Effector CD8-positive, alpha-beta T cell (primary cell): ENCODE data around the gene GSTA5.
"Not testable (repeated sequence)": the region's sequence is repeated elsewhere in the genome, so short reads cannot be mapped to it uniquely, and the experiment has no call there.

Source experiments
- DNase-seq: peaks from one replicate; lab custom pipeline; 2025; lab: John Stamatoyannopoulos, UW

GSTA5 gene

DNA sequence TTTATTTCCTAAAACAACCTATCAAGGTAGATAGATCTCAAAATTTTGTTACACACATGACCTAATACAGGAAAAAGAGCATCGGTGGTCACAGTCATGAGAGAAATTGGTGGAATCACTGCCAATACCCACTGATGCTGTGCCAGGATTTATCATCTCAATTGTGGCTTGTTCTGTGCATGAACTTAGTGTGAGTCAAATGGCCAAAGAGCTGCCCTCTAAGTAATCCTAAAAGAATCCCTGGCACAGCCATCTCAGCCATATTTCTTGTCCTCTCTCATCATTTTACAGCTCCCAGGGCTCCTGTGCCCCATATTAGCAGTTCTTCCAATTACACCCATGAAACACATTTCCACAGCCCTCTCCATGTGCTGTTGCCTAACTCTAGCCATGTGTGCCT is 6.1 kb downstream of the GSTA5 start:
- DNase-seq = no peak

DNA sequence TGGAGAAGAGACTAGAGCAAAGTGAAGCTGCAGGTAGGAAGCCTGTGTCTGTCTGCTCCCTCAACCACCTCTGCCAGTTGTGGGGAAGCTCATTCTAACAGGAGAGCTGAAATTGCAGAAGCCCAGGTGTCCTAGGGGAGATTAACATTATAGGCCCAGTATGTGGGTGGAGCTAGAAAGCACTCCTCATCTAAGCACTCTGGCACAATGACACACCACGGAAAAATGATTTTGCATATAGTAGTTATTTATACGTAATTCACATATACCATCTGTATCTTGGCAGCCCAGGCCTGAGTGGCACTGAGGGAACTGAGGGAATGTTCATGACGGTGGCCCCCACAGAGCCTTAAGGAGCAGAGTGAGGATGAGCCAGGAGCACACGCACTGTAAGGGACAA is 9.7 kb downstream of the GSTA5 start:
- not testable (repeated sequence) for DNase-seq

DNA sequence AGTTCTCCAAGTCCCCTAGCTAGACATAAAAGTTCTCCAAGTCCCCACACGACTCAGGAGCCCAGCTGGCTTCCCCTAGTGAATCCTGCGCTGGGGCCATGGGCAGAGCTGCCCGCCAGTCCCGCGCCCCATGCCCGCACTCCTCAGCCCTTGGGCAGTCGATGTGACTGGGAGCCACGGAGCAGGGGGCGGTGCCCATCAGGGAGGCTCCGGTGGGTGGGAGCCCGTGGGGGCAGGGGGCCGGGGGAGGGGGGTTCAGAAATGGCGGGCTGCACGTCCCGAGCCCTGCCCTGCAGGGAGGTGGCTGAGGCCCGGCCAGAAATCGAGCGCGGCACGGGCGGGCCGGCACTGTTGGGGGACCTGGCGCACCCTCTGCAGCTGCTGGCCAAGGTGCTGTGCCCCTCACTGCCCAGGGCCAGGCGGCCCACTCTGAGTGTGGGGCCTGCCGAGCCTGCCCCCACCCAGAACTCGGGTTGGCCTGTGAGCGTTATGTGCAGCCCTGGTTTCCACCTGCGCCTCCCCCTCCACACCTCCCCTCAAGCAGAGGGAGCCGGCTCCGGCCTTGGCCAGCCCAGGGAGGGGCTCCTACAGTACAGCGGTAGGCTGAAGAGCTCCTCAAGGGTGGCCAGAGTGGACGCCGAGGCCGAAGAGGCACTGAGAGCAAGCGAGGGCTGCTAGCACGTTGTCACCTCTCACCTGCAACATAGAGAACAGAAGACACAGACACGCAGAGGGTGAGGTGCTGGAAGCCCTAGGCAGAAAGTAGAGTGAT is 11.4 kb downstream of the GSTA5 start:
- no peak for DNase-seq

DNA sequence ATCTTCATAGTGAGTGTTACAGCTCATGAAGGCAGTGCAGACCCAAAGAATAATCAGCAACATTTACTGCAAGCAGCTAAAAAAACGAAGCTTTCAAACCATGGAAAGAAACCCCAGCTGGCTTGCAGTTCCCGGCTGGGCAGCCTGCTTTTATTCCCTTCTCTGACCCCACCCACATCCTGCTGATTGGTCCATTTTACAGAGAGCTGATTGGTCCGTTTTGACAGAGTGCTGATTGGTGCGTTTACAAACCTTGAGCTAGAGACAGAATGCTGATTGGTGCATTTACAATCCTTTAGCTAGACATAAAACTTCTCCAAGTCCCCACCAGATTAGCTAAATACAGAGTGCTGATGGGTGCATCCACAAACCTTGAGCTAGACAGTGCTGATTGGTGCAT is 12.0 kb downstream of the GSTA5 start:
- not testable (repeated sequence) for DNase-seq

DNA sequence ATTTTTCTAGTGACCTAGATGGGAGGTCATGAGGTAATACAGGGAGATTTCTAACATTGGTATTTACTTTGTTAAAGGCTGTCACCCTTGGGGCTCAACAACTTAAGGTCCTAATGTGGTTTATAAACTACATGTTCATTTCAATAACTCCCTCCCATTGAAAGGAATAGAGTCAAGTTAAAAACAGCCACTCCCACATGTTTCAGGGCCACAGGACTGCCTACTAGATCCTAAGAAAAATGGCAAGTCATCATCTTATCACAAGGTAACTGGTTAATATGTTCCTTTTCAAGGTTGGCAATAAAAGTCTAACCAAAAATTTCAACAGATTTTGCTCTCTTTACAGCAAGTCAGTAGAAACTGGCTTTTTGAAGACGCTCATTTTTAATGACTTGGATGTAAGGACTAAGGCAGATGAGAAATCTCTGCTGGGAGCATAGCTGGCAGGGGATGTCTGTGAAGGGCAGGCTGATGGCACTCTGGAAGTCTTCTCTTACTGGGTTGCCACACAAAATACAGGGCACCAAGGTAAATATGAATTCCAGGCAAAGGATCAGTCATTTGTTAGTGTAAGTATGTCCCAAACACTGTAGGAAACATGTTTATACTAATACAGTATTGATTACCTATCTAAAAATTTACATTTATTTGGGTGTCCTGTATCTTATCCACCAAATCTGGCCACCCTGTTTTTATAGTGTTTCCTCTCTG is 13.4 kb downstream of the GSTA5 start:
- not testable (repeated sequence) for DNase-seq

DNA sequence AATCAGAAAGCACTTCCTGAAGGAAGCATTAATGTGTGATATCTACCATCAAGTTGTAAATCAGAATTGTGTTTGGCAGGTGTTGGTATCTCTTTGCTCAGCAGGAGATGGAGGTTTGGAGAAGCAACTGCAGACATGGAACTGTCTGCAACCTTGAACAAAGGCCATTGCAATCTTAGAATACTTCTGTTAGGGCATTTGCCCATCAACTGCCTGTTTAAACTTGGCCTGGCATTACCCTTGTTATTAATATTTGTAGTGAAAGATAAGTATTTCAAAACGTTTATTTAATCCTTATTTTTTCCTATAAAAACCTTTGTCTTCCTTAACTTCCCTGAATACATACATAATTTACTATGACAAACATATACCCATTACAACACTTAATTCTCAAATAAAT is 14.1 kb downstream of the GSTA5 start:
- no peak for DNase-seq

DNA sequence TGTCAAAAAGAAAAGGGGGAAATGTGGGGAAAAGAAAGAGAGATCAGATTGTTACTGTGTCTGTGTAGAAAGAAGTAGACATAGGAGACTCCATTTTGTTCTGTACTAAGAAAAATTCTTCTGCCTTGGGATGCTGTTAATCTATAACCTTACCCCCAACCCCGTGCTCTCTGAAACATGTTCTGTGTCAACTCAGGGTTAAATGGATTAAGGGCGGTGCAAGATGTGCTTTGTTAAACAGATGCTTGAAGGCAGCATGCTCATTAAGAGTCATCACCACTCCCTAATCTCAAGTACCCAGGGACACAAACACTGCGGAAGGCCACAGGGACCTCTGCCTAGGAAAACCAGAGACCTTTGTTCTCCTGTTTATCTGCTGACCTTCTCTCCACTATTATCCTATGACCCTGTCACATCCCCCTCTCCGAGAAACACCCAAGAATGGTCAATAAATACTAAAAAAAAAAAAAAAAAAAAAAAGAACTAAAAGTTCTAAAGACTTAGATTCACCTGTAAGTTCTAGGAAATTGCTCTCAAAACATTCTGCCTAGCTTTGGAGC is 14.6 kb downstream of the GSTA5 start:
- DNase-seq = not testable (repeated sequence)

DNA sequence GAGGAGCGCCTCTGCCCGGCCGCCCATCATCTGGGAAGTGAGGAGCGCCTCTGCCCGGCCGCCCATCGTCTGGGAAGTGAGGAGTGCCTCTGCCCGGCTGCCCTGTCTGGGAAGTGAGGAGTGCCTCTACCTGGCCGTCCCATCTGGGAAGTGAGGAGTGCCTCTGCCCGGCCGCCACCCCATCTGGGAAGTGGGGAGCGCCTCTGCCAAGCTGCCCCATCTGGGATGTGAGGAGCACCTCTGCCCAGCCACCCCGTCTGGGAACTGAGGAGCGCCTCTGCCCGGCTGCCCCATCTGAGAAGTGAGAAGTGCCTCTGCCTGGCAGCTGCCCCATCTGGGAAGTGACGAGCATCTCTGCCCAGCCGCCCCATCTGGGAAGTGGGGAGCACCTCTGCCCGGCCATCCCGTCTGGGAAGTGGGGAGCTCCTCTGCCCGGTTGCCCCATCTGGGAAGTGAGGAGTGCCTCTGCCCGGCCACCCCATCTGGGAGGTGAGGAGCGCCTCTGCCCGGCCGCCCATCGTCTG is 15.3 kb downstream of the GSTA5 start:
- DNase-seq = not testable (repeated sequence)

DNA sequence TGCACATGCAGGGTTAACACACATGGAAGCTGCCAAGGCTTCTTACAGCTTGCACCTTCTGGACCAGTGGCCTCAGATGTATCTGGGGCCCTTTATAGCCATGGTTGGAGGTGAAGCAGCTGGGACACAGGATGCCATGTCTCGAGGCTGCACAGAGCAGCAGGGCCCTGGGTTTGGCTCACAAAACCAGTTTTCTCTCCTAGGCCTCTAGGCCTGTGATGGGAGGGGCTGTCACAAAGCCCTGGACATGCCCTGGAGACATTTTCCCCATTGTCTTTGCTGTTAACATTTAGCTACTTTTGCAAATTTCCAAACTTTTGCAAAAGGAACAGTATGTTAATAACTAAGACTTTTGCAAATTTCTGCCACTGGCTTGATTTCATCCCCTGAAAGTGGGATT is 18.8 kb downstream of the GSTA5 start:
- no peak for DNase-seq

DNA sequence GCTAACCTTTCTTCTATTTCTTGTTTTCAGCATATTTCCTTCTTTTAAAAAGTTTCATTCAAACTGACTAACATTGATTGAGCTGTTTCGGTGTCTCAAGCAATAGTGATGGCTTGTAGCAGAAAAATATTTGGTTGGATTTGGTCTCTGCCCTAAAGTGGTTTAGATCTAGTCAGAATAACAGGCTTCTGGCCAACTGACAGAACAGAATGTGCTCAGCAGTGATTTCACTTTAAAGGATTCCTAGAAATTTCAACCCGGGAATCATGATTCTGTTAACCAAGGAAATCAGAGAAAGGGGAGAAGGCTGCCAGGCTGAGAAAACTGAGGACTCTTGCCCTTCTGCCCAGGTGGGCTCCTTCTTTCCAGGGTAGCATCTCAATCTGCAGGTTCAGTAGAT is 20.4 kb downstream of the GSTA5 start:
- DNase-seq = no peak

DNA sequence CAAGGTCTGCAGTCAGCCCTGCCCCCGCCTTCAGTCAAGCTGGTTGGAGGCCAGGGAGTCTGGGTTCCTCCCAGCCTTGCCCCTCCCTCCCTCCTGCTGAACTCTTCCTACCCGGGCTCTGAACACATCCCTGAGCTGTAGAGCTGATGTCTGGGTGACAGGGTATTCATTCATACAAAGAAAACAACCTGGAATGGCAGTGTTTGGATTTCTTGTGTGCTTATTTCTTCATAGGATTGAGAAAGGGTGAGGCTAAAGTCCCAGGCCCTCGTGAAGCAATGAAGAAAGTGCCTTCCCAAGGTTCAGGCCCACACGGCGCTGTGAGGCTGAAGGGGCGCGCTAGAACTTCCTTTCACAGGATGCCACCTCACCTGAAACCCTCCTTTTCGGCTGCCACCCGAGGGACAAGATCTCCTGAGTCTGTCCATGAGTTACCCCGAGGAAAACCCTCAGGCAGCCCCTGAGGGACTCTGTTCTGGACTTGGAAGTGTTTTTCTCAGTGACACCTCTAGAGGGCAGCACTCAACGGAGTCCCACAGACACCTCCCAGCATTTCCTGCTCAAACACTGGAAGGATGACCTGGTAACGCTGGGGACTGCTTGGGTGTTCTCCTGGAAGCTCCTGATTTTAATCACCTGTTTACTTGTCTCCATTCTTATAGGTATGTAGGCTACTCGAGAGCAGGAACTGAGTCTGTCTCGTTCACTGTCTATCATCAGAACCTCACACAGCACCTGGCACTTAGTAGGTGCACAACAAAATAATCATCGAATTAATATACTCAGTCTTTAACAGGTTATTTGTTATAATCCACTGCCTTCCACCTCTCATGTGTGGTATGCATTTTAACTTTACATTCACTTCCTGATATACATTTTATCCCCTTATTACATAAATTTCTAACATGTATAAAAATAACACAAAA is 25.2 kb downstream of the GSTA5 start:
- peak; percentile 5 for DNase-seq

DNA sequence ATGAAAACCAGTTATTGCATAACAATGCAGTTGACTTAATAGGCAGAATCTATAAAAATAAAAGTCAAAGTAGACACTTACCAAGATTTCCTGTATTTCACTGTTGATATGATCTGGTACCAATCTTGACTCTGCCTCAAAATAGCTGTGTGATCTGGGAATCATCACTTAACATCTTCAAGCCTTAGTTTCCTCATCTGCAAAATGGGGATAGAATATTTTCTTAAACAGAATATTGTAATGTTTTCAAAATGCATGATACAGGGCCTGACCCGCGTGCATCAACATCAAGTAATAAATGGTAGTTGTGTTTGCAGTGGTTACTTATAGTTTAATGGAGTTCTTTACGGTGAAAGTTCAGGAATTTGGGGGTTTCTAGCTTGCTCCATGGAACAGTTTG is 26.1 kb downstream of the GSTA5 start:
- not testable (repeated sequence) for DNase-seq

DNA sequence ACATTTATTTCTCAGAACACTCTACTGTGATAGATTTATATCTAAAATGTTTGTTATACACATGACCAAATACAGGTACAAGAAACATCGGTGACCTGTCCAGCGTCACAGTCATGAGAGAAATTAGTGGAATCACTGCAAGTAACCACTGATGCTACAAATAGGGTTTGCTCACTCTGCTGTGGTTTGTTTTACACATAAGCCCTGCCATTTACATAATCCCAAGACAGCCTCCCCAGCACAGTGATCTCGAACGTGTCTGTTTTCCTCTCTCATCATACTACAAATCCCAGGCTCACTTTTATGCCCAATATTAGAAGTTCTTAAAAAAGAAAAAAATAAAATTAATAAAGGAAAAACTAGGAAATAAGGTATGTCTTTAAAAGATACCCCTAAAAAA is 30.8 kb downstream of the GSTA5 start:
- not testable (repeated sequence) for DNase-seq

DNA sequence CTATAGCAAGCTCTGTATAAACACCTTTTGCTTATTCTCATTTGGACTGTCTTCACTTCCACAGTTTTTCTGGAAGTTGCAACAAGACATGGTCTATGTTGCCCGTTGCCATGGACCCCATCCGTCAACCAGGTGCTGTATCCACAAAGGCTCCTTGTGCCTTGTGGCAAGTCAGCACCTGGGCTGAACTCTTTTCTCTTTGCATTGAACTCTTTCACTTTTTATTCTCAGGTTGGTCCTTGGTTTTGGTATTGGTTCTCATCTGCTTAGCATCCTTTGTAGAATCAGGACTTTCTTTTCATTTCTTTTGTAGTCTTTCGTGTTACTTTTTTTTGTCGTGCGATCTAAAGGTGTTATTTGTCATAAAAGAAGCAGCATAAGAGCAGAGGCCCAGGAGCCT is 32.0 kb downstream of the GSTA5 start:
- DNase-seq = no peak

DNA sequence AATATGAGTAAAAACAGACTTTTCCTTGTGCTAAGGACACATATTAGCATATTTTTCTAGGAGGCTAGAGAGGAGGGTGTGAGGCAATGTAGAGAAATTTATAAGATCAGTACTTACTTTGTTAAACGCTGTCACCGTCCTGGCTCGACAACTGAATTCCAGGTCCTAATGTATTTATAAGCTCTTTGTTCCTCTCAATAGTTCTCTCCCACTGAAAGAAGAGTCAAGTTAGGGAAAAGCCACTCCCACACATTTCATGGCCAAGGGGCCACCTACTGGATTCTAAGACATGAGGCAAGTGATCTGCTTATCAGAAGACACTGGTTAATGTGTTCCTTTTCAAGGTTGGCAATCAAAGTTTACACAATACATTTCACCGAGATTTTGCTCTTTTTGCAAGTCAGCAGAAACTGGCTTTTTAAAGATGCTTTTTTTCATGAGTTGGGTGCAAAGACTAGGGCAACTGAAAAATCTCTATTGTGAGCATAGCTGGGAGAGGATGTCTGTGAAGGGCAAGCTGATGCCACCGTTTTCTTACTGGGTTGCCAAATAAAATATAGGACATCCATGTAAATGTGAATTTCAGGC is 36.9 kb downstream of the GSTA5 start, which contains the start of gene GSTA1:
Gene GSTA1 (minus strand): TSS at position 149 of the 588 bp plus-strand sequence. CDS start 4,549 bp downstream, outside the sequence.
- not testable (repeated sequence) for DNase-seq

DNA sequence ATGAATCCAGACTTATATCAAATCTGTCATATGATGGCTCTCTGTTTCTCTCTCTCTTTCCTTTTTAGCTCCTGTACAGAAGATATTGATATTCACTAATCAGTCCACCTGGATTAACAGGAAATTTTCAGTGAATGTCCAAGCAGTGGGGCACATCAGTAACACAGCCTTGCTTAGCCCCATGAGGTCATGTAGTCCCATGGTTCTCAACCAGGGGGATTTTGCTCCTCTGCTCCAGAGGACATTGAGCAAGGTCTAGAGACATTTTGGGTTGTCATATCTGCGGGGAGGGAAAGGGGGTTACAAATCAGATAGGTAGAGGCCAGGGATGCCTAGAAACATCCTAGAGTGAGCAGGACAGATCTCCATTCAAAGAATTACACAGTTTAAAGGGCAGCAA is 37.8 kb downstream of the GSTA5 start:
- no peak for DNase-seq

DNA sequence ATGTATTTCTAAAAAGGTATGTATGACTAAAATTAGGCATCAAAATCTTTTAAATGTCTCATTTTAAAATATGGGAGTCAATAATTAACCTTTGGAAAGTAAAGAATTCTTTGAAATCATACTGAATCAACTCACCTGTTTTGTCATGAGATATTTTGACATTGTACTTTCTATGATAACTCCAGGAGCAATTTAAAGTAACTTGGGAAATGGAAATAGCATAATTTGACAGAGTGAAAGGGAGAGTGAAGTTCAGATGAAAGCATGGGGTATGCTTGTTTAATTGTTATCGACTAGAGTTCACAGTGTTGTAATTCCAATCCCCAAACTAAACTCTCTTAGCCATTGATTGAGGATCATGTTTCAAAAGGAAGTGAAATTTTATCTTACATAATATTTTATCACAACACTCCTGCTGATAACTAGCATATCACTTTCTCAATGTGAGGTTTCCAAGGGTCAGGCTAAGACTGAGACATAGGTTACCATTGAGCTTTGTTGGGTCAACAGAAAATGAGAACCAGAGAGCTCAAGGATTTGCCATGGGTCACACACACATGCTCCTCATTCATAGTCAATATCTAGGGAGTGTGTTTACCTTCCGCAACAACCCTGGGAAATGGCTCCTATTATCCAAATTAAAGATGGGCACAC is 39.3 kb downstream of the GSTA5 start:
- no peak for DNase-seq

DNA sequence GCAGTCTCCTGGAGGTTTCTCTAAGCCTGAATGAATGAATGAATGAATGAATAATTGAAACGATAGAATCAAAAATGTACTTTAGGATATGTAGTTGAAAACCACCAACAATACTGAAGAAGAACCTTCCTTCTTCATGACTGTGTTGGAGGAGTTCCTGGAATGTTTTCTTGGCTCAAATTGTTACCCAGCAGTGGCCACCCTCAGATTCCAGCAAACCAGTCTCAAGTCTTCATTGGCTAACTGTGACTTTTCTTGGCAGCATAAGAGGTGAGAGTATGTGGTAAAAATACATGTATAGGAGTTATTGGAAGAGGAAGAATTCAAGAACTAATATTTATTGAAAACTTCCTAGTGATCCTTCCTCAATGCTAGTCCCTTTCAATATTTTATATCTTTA is 41.3 kb downstream of the GSTA5 start:
- not testable (repeated sequence) for DNase-seq

DNA sequence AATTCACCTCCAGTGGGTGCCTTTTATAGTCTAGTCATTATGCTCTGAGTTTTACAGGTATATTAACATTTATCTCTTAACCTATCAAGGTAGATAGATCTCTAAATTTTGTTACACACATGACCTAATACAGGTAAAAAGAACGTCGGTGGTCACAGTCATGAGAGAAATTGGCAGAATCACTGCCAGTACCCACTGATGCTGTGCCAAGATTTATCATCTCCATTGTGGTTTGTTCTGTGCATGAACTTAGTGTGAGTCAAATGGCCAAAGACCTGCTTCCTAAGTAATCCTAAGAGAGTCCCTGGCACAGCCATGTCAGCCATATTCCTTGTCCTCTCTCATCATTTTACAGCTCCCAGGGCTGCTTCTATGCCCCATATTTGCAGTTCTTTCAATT is 46.2 kb downstream of the GSTA5 start:
- not testable (repeated sequence) for DNase-seq

DNA sequence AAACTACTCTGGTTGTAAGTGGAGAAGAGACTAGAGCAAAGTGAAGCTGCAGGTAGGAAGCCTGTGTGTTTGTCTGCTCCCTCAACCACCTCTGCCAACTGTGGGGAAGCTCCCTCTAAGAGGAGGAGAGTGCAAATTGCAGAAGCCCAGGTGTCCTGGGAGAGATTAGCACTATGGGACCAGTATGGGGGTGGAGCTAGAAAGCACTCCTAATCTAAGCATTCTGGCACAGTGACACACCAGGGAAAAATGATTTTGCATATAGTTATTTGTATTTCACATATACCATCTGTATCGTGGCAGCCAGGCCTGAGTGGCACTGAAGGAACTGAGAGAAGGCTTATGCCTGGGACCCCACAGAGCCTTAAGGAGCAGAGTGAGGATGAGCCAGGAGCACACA is 49.8 kb downstream of the GSTA5 start:
- DNase-seq = no peak

DNA sequence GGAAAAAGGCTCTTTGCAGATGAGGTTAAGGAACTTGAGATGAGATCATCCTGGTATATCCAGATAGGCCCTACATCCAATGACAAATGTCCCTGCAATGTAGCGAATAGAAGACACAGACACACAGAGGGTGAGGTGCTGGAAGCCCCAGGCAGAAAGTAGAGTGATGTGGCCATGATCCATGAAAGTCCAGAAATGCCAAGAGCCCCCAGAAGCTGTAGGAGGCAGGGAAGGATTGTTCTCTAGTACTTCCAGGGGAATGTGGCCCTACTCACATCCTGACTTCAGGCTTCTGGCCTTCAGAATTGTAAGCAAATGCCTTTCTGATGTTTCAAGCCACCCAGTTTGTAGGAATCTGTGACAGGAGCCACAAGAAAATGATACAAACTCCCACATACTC is 51.0 kb downstream of the GSTA5 start:
- not testable (repeated sequence) for DNase-seq
